Neural cell (in vitro differentiated cells): ENCODE data around the gene MVK. TPM values are rescaled to one million over a fixed set of nuclear protein-coding genes. Genes with fewer than 3 reads are reported as not detected.

Experiments used
- H2AFZ ChIP-seq: fragments of 200-600, 300-800 bp; sonication (generic), shearing (Covaris generic); 2 replicates; pipeline ENCODE4 v1.6.0; 2014; ENCODE audit warnings: low read depth, mild to moderate bottlenecking, antibody characterized with exemption, low read length, moderate library complexity
- H3F3A ChIP-seq: fragments of 200-600 bp; shearing (Covaris generic); 2 replicates; pipeline ENCODE4 v1.6.1; 2016; ENCODE audit warnings: mild to moderate bottlenecking, moderate library complexity, mixed read lengths, antibody characterized with exemption, low read length; ENCODE audit not compliant: insufficient read depth, poor library complexity, severe bottlenecking
- H3K27ac ChIP-seq: fragments of 200-600, 300-800 bp; sonication (generic), shearing (Covaris generic); 2 replicates; pipeline ENCODE4 v1.5.1; 2014; ENCODE audit warnings: mild to moderate bottlenecking, low read length, moderate library complexity
- H3K27me3 ChIP-seq: fragments of 300-800, 200-600 bp; sonication (generic), shearing (Covaris generic); 2 replicates; pipeline ENCODE4 v1.6.0; 2014; ENCODE audit warnings: mild to moderate bottlenecking, low read depth, low read length, moderate library complexity; ENCODE audit not compliant: insufficient read depth
- H3K36me3 ChIP-seq: fragments of 300-800, 200-600 bp; sonication (generic), shearing (Covaris generic); 2 replicates; pipeline ENCODE4 v1.5.1; 2014; ENCODE audit warnings: mild to moderate bottlenecking, antibody characterized with exemption, low read length, moderate library complexity; ENCODE audit not compliant: insufficient read depth
- H3K4me2 ChIP-seq: fragments of 300-800, 200-600 bp; sonication (generic), shearing (Covaris generic); 2 replicates; pipeline ENCODE4 v1.6.0; 2014; ENCODE audit warnings: mild to moderate bottlenecking, low read length
- H3K4me3 ChIP-seq: fragments of 300-800, 200-600 bp; sonication (generic), shearing (Covaris generic); 2 replicates; pipeline ENCODE4 v1.5.1; 2014; ENCODE audit warnings: mild to moderate bottlenecking, low read length, moderate library complexity
- H3K79me2 ChIP-seq: fragments of 200-600 bp; shearing (Covaris generic); replicated peaks from 2 replicates; pipeline ENCODE4 v1.6.0; 2014; ENCODE audit warnings: mild to moderate bottlenecking, low read length, moderate library complexity; ENCODE audit not compliant: insufficient read depth
- H3K9ac ChIP-seq: fragments of 300-800, 200-600 bp; sonication (generic), shearing (Covaris generic); 2 replicates; pipeline ENCODE4 v1.6.1; 2016; ENCODE audit warnings: mild to moderate bottlenecking, low read length, mixed read lengths
- H3K9me2 ChIP-seq: fragments of 200-600 bp; shearing (Covaris generic); 2 replicates; pipeline ENCODE4 v1.6.1; 2016; ENCODE audit warnings: mild to moderate bottlenecking, low read length, mixed read lengths; ENCODE audit not compliant: insufficient read depth
- H3K9me3 ChIP-seq: fragments of 200-600, 300-800 bp; sonication (generic), shearing (Covaris generic); 2 replicates; pipeline ENCODE4 v1.6.1; 2016; ENCODE audit warnings: mild to moderate bottlenecking, mixed run types, low read length, moderate library complexity, mixed read lengths
- H4K20me1 ChIP-seq: fragments of 200-600 bp; shearing (Covaris generic); 2 replicates; pipeline ENCODE4 v1.6.1; 2016; ENCODE audit warnings: mild to moderate bottlenecking, mixed run types; ENCODE audit not compliant: insufficient read depth
- EP300 ChIP-seq: fragments of 450-650 bp; conservative IDR thresholded peaks from 2 replicates; pipeline ENCODE4 v1.6.1; 2014; ENCODE audit warnings: antibody characterized with exemption, mild to moderate bottlenecking, moderate library complexity; ENCODE audit not compliant: poor library complexity, severe bottlenecking
- EZH2 ChIP-seq: fragments of 200-600, 300-800 bp; shearing (Covaris generic), sonication (generic); IDR thresholded peaks from 2 replicates; pipeline ENCODE4 v1.6.1; 2014; ENCODE audit warnings: antibody characterized with exemption, low read length, borderline replicate concordance, mild to moderate bottlenecking; ENCODE audit not compliant: insufficient read depth, poor library complexity, severe bottlenecking
- MXI1 ChIP-seq: fragments of 450-650 bp; conservative IDR thresholded peaks from 2 replicates; pipeline ENCODE4 v1.6.1; 2014; ENCODE audit warnings: antibody characterized with exemption, mild to moderate bottlenecking; ENCODE audit not compliant: poor library complexity, severe bottlenecking
- POLR2AphosphoS5 ChIP-seq: IDR thresholded peaks from 2 replicates; pipeline ENCODE4 v1.6.1; 2012
- RAD21 ChIP-seq: fragments of 450-650 bp; conservative IDR thresholded peaks from 2 replicates; pipeline ENCODE4 v1.6.1; 2014; ENCODE audit warnings: antibody characterized with exemption, mild to moderate bottlenecking, moderate library complexity
- SMC3 ChIP-seq: fragments of 450-650 bp; conservative IDR thresholded peaks from 2 replicates; pipeline ENCODE4 v1.6.1; 2014; ENCODE audit warnings: antibody characterized with exemption, mild to moderate bottlenecking, moderate library complexity; ENCODE audit not compliant: poor library complexity
- TAF1 ChIP-seq: IDR thresholded peaks from 2 replicates; pipeline ENCODE4 v1.6.1; 2012; ENCODE audit warnings: low read depth
- polyA plus RNA-seq: library from polyadenylated mRNA; depleted of rRNA; stranded (reverse); fragments of >200 nt; gene quantifications from 2 replicates; pipeline ENCODE4 v1.2.3, GENCODE V29; 2014
- TF ChIP-seq, protein P1 (sequence below): fragments of 450-650 bp; IDR thresholded peaks from 2 replicates; pipeline ENCODE4 v1.5.1; 2014; ENCODE audit warnings: antibody characterized with exemption, mild to moderate bottlenecking, moderate library complexity; ENCODE audit not compliant: poor library complexity, severe bottlenecking
- TF ChIP-seq, protein P2 (sequence below): IDR thresholded peaks from 2 replicates; pipeline ENCODE4 v1.6.1; 2012; ENCODE audit warnings: borderline replicate concordance

The MVK gene
- polyA plus RNA-seq, 1 donor from 2014 or later, result 45.7 TPM

DNA sequence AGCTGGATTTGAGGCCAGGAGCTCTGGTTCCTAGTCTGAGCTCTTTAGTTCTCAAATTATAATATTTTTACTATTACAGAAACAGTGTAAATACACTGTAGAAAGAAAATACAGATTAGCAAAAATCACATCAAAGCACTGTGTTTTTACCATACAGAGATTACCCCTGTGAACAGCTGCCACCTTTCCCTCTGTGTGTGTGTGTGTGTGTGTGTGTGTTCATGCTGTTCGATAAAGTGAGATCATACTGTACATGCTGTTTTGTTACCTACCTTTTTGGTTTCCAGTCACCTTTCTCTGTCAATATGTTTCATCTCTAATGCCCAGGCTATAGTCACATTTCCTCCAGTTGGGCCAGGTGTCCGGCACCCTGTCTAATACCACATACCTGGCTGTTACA, 26.9 kb downstream of the MVK start:
- Histone ChIP-seq H3F3A (no peaks in the 10 kb centered on the region), H3K9me3 (no peaks in the 10 kb centered on the region), H3K4me2 (no peak overlapping the region), H3K4me3 (no peak overlapping the region), H3K27me3 (no peaks in the 10 kb centered on the region), H3K9me2 (no peaks in the 10 kb centered on the region), H2AFZ (no peak overlapping the region), H3K36me3 (no peaks in the 10 kb centered on the region), H3K79me2 (no peaks in the 10 kb centered on the region), H3K27ac (no peak overlapping the region), H3K9ac (no peak overlapping the region), H4K20me1 (no peaks in the 10 kb centered on the region)
- TF ChIP-seq POLR2AphosphoS5, result no peak
- TF ChIP-seq SMC3, result no peak
- TF ChIP-seq, protein P1, sequence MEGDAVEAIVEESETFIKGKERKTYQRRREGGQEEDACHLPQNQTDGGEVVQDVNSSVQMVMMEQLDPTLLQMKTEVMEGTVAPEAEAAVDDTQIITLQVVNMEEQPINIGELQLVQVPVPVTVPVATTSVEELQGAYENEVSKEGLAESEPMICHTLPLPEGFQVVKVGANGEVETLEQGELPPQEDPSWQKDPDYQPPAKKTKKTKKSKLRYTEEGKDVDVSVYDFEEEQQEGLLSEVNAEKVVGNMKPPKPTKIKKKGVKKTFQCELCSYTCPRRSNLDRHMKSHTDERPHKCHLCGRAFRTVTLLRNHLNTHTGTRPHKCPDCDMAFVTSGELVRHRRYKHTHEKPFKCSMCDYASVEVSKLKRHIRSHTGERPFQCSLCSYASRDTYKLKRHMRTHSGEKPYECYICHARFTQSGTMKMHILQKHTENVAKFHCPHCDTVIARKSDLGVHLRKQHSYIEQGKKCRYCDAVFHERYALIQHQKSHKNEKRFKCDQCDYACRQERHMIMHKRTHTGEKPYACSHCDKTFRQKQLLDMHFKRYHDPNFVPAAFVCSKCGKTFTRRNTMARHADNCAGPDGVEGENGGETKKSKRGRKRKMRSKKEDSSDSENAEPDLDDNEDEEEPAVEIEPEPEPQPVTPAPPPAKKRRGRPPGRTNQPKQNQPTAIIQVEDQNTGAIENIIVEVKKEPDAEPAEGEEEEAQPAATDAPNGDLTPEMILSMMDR, result no peak

DNA sequence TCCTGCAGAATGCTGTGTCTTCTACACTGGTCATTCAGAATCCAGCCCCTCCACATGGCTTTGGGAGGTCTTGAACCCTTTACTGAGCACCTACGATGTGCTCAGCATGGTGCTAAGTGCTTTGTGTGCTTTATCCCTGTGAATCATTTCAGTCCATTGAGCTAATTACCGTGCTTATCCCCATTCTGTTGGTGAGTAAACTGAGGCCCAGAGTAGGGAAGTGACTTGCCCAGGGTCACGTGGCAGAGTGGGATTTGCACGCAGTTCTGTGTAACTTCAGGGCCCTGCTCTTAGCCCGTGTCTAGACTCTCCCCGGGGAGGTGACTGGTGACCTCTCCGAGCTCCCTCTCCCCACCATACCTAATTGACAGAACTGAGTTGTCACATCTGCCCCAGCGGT, 27.4 kb downstream of the MVK start:
- no peak overlapping the region for H3K4me3 ChIP-seq
- H2AFZ ChIP-seq, result no peak overlapping the region
- H4K20me1 ChIP-seq, result no peaks in the 10 kb centered on the region
- no peaks in the 10 kb centered on the region for H3K27me3 ChIP-seq
- no peaks in the 10 kb centered on the region for H3K9me3 ChIP-seq
- no peaks in the 10 kb centered on the region for H3K9me2 ChIP-seq
- H3K4me2 ChIP-seq, result no peak overlapping the region
- H3K79me2 ChIP-seq, result no peaks in the 10 kb centered on the region
- no peak overlapping the region for H3K27ac ChIP-seq
- TF ChIP-seq EZH2 (no peak), MXI1 (no peak)
- TF ChIP-seq, protein P1, result no peak
- no peaks in the 10 kb centered on the region for H3F3A ChIP-seq
- no peaks in the 10 kb centered on the region for H3K36me3 ChIP-seq
- H3K9ac ChIP-seq, result no peak overlapping the region

DNA sequence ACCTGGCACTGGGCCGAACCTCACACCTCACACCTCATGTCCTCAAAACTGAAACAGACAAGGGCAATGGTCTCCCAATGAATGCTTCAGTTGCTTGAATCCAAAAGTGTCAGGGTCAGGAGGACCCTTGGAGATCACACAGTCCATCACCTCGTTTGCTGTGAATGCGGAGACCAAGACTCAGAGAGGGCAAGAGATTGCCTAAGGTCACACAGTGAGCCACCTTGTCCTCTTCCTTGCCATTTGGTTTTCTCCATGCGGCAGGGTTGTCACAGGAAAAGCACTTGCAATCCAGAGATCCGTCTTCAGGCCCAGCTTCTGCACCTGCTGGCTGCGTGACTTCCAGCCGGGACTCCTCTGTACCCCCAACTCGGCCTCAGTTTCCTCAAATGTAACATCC, 28.0 kb downstream of the MVK start:
- Histone ChIP-seq H2AFZ (no peak overlapping the region), H3K27me3 (no peaks in the 10 kb centered on the region), H3K9me3 (no peaks in the 10 kb centered on the region), H3K9me2 (no peaks in the 10 kb centered on the region), H3K79me2 (no peaks in the 10 kb centered on the region), H3K27ac (no peak overlapping the region), H3K36me3 (no peaks in the 10 kb centered on the region), H3K4me2 (no peak overlapping the region), H3F3A (no peaks in the 10 kb centered on the region), H3K4me3 (no peak overlapping the region), H3K9ac (no peak overlapping the region), H4K20me1 (no peaks in the 10 kb centered on the region)
- TF ChIP-seq MXI1 (no peak), SMC3 (no peak), RAD21 (no peak), EP300 (no peak), TAF1 (no peak), POLR2AphosphoS5 (no peak), EZH2 (no peak)
- TF ChIP-seq, protein P2, sequence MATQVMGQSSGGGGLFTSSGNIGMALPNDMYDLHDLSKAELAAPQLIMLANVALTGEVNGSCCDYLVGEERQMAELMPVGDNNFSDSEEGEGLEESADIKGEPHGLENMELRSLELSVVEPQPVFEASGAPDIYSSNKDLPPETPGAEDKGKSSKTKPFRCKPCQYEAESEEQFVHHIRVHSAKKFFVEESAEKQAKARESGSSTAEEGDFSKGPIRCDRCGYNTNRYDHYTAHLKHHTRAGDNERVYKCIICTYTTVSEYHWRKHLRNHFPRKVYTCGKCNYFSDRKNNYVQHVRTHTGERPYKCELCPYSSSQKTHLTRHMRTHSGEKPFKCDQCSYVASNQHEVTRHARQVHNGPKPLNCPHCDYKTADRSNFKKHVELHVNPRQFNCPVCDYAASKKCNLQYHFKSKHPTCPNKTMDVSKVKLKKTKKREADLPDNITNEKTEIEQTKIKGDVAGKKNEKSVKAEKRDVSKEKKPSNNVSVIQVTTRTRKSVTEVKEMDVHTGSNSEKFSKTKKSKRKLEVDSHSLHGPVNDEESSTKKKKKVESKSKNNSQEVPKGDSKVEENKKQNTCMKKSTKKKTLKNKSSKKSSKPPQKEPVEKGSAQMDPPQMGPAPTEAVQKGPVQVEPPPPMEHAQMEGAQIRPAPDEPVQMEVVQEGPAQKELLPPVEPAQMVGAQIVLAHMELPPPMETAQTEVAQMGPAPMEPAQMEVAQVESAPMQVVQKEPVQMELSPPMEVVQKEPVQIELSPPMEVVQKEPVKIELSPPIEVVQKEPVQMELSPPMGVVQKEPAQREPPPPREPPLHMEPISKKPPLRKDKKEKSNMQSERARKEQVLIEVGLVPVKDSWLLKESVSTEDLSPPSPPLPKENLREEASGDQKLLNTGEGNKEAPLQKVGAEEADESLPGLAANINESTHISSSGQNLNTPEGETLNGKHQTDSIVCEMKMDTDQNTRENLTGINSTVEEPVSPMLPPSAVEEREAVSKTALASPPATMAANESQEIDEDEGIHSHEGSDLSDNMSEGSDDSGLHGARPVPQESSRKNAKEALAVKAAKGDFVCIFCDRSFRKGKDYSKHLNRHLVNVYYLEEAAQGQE, result no peak
- TF ChIP-seq, protein P1, result no peak
